ENCODE data around the gene PLEKHN1. TPM values are rescaled to one million over a fixed set of nuclear protein-coding genes. Genes with fewer than 3 reads are reported as not detected.

PLEKHN1 gene
- total and polyA plus RNA-seq, 2 experiments from 2014 or later: 0.60 to 2.4 TPM

DNA sequence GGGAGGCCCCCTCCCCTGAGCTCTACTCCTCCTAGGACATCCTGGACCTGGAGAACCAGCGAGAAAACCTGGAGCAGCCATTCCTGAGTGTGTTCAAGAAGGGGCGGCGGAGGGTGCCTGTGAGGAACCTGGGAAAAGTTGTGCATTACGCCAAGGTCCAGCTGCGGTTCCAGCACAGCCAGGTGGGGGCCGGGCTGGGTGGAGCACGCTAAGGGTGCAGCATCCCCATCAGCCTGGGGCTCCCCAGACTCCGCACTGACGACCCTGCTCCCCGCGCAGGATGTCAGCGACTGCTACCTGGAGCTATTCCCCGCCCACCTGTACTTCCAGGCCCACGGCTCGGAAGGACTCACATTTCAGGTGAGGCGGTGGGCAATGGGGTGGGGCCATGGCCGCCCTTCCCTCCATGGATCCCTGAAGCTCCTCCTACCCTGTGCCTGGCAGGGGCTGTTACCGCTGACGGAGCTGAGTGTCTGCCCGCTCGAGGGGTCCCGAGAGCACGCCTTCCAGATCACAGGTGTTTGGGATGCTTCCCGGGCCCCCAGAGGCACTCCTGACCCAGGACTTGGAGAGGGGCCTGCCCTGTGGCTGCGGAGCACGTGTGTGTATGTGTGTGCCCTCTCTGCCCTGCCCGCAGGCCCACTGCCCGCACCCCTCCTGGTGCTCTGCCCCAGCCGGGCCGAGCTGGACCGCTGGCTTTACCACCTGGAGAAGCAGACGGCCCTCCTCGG, 4.1 kb downstream of the PLEKHN1 start:
- Histone ChIP-seq H2AFZ (no peak overlapping the region), H3K27ac (no peak overlapping the region), H3K9me2 (replicated peaks; ENCODE audit: insufficient read depth) (no peaks in the 10 kb centered on the region), H3K4me1 (ENCODE audit: insufficient read depth) (peaks cover 13% of the 10 kb centered on the region), H3K4me2 (no peak overlapping the region), H3K36me3 (replicated peaks; ENCODE audit: insufficient read depth, low read depth) (no peaks in the 10 kb centered on the region), H3K4me3 (no peak overlapping the region), H3K27me3 (peaks cover 4% of the 10 kb centered on the region), H4K20me1 (ENCODE audit: insufficient read depth, poor library complexity, severe bottlenecking) (no peaks in the 10 kb centered on the region), H3K79me2 (no peaks in the 10 kb centered on the region), H3K9me3 (ENCODE audit: low read depth) (no peaks in the 10 kb centered on the region)
- TF ChIP-seq EZH2phosphoT487 (IDR thresholded peaks at IDR 0.05; ENCODE audit: low read depth, severe bottlenecking, unreplicated experiment) (no peak), EZH2 (IDR thresholded peaks at IDR 0.05; ENCODE audit: borderline replicate concordance) (no peak)
- TF ChIP-seq, protein P1, sequence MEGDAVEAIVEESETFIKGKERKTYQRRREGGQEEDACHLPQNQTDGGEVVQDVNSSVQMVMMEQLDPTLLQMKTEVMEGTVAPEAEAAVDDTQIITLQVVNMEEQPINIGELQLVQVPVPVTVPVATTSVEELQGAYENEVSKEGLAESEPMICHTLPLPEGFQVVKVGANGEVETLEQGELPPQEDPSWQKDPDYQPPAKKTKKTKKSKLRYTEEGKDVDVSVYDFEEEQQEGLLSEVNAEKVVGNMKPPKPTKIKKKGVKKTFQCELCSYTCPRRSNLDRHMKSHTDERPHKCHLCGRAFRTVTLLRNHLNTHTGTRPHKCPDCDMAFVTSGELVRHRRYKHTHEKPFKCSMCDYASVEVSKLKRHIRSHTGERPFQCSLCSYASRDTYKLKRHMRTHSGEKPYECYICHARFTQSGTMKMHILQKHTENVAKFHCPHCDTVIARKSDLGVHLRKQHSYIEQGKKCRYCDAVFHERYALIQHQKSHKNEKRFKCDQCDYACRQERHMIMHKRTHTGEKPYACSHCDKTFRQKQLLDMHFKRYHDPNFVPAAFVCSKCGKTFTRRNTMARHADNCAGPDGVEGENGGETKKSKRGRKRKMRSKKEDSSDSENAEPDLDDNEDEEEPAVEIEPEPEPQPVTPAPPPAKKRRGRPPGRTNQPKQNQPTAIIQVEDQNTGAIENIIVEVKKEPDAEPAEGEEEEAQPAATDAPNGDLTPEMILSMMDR (IDR thresholded peaks at IDR 0.05; ENCODE audit: poor library complexity): no peak
- DNase-seq (ENCODE audit: low spot score): no peak
- WGBS (ENCODE audit: low lambda C conversion rate, missing lambda C conversion rate): 38% methylated on average over 23 of the region's 33 CpGs

DNA sequence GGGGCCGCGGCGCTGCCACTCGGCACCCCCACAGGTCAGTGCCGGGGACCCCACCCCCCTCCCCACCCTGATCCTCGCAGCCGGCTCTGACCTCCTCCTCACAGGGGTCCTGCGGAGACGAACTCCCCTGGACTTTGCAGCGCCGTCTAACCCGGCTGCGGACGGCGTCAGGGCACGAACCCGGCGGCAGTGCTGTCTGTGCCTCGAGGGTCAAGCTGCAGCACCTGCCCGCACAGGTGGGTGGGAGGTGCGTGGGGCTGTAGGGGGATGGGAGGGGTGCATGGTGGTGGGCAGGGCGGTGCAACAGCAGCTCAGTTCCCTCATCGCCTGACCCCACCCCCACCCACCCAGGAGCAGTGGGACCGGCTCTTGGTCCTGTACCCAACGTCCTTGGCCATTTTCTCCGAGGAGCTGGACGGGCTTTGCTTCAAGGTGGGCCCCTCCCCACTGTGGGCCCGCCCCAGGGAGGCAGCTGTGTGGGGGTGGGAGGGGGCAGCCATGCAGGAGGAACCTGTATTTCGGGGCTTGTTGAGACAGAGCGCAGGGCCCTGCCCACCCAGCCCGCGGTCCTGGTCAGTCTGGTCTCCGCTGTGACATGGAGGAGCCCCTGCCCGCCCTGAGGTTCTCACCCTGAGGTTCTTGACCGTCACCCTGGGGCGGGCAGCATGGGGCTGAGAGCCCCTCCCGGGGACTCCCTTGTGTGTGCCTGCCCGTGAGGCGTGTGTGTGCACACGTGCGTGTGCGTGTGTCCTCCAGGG, 4.9 kb downstream of the PLEKHN1 start:
- H2AFZ ChIP-seq: no peak overlapping the region
- no peak overlapping the region for H3K27ac ChIP-seq
- H3K9me3 ChIP-seq (ENCODE audit: low read depth): no peaks in the 10 kb centered on the region
- peaks cover 13% of the 10 kb centered on the region for H3K4me1 ChIP-seq (ENCODE audit: insufficient read depth)
- 80% methylated on average over 17 of the region's 42 CpGs for WGBS (ENCODE audit: low lambda C conversion rate, missing lambda C conversion rate)
- TF ChIP-seq EZH2 (IDR thresholded peaks at IDR 0.05; ENCODE audit: borderline replicate concordance) (no peak), EZH2phosphoT487 (IDR thresholded peaks at IDR 0.05; ENCODE audit: low read depth, severe bottlenecking, unreplicated experiment) (no peak)
- TF ChIP-seq, protein P1 (IDR thresholded peaks at IDR 0.05; ENCODE audit: poor library complexity): no peak
- DNase-seq (ENCODE audit: low spot score): no peak
- H3K36me3 ChIP-seq (replicated peaks; ENCODE audit: insufficient read depth, low read depth): no peaks in the 10 kb centered on the region
- no peaks in the 10 kb centered on the region for H3K79me2 ChIP-seq
- H4K20me1 ChIP-seq (ENCODE audit: insufficient read depth, poor library complexity, severe bottlenecking): no peaks in the 10 kb centered on the region
- H3K4me2 ChIP-seq: no peak overlapping the region
- no peaks in the 10 kb centered on the region for H3K9me2 ChIP-seq (replicated peaks; ENCODE audit: insufficient read depth)
- H3K4me3 ChIP-seq: no peak overlapping the region
- H3K27me3 ChIP-seq: peaks cover 4% of the 10 kb centered on the region

DNA sequence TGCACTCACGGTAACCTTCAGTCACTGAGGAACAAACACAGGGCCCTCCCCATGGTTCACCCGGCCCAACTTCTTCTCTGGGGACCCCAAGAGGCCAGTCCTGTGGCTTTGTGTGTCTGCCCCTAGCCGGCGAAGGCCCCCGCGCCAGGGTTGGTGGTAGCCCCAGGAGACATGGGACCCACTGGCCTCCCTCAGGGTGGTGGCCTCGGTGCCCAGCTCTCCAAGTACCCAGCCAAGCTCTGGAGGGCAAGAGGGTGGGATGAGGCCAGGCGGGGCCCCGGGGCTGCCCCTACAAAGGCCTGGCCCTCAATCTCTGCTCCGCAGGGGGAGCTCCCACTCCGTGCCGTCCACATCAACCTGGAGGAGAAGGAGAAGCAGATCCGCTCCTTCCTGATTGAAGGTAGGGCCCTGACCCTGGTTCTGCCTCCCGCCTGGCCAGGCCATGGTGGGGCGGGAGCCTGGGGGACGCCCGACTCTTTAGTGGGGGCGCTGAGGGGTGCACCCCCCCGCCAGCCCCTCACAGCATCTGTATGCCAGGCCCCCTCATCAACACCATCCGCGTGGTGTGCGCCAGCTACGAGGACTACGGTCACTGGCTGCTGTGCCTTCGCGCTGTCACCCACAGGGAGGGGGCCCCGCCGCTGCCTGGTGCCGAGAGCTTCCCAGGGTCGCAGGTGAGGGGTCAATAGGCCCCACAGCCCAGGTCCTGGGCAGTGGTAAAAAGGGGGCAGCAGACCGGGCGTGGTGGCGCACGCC, 5.6 kb downstream of the PLEKHN1 start:
- Histone ChIP-seq H3K9me2 (replicated peaks; ENCODE audit: insufficient read depth) (no peaks in the 10 kb centered on the region), H3K79me2 (no peaks in the 10 kb centered on the region), H3K9me3 (ENCODE audit: low read depth) (no peaks in the 10 kb centered on the region), H2AFZ (no peak overlapping the region), H3K36me3 (replicated peaks; ENCODE audit: insufficient read depth, low read depth) (no peaks in the 10 kb centered on the region), H3K27me3 (peaks cover 4% of the 10 kb centered on the region), H3K4me3 (no peak overlapping the region), H3K4me1 (ENCODE audit: insufficient read depth) (peaks cover 8% of the 10 kb centered on the region), H4K20me1 (ENCODE audit: insufficient read depth, poor library complexity, severe bottlenecking) (no peaks in the 10 kb centered on the region), H3K27ac (no peak overlapping the region), H3K4me2 (no peak overlapping the region)
- TF ChIP-seq EZH2 (IDR thresholded peaks at IDR 0.05; ENCODE audit: borderline replicate concordance) (no peak), EZH2phosphoT487 (IDR thresholded peaks at IDR 0.05; ENCODE audit: low read depth, severe bottlenecking, unreplicated experiment) (no peak)
- TF ChIP-seq, protein P1 (IDR thresholded peaks at IDR 0.05; ENCODE audit: poor library complexity): no peak
- no peak for DNase-seq (ENCODE audit: low spot score)
- 92% methylated on average over 29 of the region's 34 CpGs for WGBS (ENCODE audit: low lambda C conversion rate, missing lambda C conversion rate)

Data from hepatocyte (in vitro differentiated cells).